Measurements from ENCODE around the gene CCNG2.

The CCNG2 gene

DNA sequence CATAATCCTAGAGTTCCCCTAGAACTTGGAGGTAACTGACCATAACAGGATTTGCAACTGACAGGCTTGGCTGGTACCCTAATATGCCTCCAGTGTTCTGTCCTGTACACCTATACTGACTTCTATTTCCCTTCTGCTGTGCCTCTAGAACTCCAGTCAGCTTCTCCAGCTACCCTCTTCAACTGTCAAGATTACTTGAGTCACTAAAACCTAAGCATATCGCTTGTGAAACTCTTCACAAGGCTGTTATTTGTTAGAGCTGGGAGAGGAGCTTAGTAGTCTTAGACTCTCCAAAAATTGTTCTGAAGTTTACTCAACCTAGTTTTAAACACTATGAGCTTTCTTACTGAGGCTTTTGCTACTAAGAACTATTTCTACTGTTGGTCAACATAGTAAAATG is 52.0 kb downstream of the CCNG2 start:
- DNase-seq, result no peak

- DNase-seq, result no peak
Observed at GRCh38 chr4:77209936-77210335, 52.9 kb downstream of the CCNG2 start.

GRCh38 chr4:77215107-77215506 is 58.1 kb downstream of the CCNG2 start:
- DNase-seq, result no peak

DNA sequence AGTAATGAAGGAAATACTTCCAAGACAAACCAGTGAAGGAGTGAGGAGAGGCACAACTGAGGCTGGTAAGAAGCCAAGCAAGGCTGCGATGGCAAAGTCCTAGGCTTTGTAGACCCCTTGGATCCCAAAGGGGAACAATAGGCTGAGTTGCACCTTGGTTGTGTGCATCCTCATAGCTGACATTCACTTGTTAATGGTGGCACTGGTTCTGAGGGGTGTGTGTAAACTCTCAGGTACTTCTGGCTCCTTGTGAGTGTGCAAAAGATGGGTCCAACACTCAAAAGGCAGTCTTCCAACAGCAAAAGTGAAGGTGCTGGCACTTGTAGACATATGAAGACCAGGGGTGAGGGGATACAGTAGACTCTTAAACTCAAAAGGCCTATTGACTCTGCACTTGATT is 60.5 kb downstream of the CCNG2 start:
- DNase-seq, result no peak

DNA sequence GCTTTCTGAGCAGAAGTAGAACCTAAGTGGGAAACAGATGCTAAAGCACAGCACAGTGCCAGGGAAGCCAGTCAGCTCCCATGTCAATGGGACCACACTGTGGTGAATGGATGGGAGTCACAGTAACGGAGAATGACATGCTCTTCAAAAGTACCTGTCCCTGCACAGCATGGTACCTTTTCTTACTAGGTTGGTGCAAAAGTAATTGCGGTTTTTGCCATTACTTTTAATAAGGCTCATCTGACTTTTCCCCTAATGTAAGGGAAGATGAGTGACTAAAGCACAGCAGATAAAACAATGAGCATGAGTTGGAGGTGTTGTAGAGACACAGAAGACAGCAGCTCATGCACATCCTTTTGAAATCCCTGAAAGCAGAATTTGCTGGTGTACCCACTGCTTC is 62.3 kb downstream of the CCNG2 start:
- DNase-seq, result no peak
